ENCODE results near the gene PALM.

PALM gene

GRCh38 chr19:796692-797527, 88.2 kb downstream of the PALM start, which contains the start of gene PTBP1:
TSS of gene PTBP1 (plus strand) at chr19:797452. CDS start at chr19:797498, 46 bp downstream.
- in situ Hi-C loops (cut with MboI; ENCODE audit: low sequenced_read_pairs): no loop called here
